HepG2 (cell line): ENCODE data around the gene PRSS3. TPM values are rescaled to one million over a fixed set of nuclear protein-coding genes. Genes with fewer than 3 reads are reported as not detected.

Experiments used
- SAP130 ChIP-seq: IDR thresholded peaks from 2 replicates; pipeline ENCODE4 v1.6.1; 2016; ENCODE audit warnings: low read depth
- SMC3 ChIP-seq: IDR thresholded peaks from 2 replicates; pipeline ENCODE4 v1.6.1; 2011; ENCODE audit warnings: low read length, improper control_type of control experiment
- ZBTB20 ChIP-seq: sonication (generic); formaldehyde crosslinking; IDR thresholded peaks from 2 replicates; pipeline ENCODE4 v1.8.1; 2023; ENCODE audit warnings: missing genetic modification reagents, low read depth, mild to moderate bottlenecking, borderline replicate concordance
- ZBTB38 ChIP-seq: sonication (generic); formaldehyde crosslinking; IDR thresholded peaks from 2 replicates; pipeline ENCODE4 v1.5.1; 2020; ENCODE audit warnings: mild to moderate bottlenecking, missing genetic modification reagents
- polyA plus RNA-seq, 8 experiments: library from polyadenylated mRNA; depleted of rRNA in 3 of 8; stranded (reverse) in 7 of 8; unstranded in 1 of 8; fragments of >200 nt; fragmentation: Illumina TruSeq in 4 of 8; extraction: Trizol in 4 of 8; gene quantifications; 2 replicates each; pipeline versions ENCODE4 v1.2.1 to v1.2.3, GENCODE V29; 2011 to 2016; ENCODE audit warnings: low read depth in 4 of 8, missing spikeins in 1 of 8, mixed read lengths in 1 of 8; ENCODE audit not compliant: insufficient read depth in 1 of 8
- total RNA-seq, 5 experiments: library from RNA; depleted of rRNA; stranded (reverse); fragments of >200 nt; fragmentation: Illumina TruSeq; extraction: Trizol; gene quantifications; 2 replicates each; pipeline ENCODE4 v1.2.3, GENCODE V29; 2016; ENCODE audit warnings: low read depth in 1 of 5
- TF ChIP-seq, protein P1 (sequence below): sonication (generic); formaldehyde crosslinking; IDR thresholded peaks from 2 replicates; pipeline ENCODE4 v1.5.0; 2020; ENCODE audit warnings: mild to moderate bottlenecking, missing genetic modification reagents, moderate library complexity
- TF ChIP-seq, protein P2 (sequence below): sonication (generic); formaldehyde crosslinking; IDR thresholded peaks from 2 replicates; pipeline ENCODE4 v1.4.0; 2020; ENCODE audit warnings: missing genetic modification reagents
- TF ChIP-seq, protein P3 (sequence below), 2 experiments: sonication (generic) in 1 of 2; formaldehyde crosslinking in 1 of 2; IDR thresholded peaks; 2 replicates each; pipeline versions ENCODE4 v1.4.0 to v1.6.1; 2018 to 2020; ENCODE audit warnings: missing genetic modification reagents in 2 of 2, borderline replicate concordance in 1 of 2, low read depth in 1 of 2, mild to moderate bottlenecking in 1 of 2, missing biosample characterization in 1 of 2
- TF ChIP-seq, protein P4 (sequence below): sonication (generic); formaldehyde crosslinking; IDR thresholded peaks from 2 replicates; pipeline ENCODE4 v1.5.1; 2020; ENCODE audit warnings: mild to moderate bottlenecking, moderate library complexity, missing genetic modification reagents

PRSS3 gene
- total and polyA plus RNA-seq, 2 of the 13 experiments (the other 11 are each of a cell fraction or from before 2014, with no cell fraction given): not detected

DNA sequence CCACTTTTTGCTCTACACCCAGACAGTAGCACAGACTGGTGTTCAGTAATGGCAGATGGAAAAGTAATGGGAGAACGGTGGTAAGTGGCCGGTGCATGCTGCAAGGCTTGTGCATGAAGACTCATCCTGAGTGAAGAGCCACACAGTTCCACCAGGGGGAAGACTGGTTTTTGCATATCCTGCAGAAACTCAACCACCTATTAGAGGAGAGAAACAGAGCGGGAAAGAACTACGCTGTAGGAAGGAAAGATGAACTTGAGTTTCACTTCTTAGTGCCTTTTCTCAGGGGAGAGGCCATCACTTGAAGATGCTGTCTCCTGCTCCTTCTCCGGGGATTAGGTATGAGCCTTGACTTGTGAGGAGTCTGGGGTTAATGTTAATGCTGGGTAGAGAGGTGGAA lies 9.4 kb upstream of the PRSS3 start (continued):
- TF ChIP-seq ZBTB20 (CRISPR knock-in tag) (no peak), SMC3 (peak; percentile 73), ZBTB38 (CRISPR knock-in tag) (no peak), SAP130 (CRISPR knock-in tag) (peak; percentile 31; the same call in 1 of the 2 replicates)
- TF ChIP-seq, protein P1, sequence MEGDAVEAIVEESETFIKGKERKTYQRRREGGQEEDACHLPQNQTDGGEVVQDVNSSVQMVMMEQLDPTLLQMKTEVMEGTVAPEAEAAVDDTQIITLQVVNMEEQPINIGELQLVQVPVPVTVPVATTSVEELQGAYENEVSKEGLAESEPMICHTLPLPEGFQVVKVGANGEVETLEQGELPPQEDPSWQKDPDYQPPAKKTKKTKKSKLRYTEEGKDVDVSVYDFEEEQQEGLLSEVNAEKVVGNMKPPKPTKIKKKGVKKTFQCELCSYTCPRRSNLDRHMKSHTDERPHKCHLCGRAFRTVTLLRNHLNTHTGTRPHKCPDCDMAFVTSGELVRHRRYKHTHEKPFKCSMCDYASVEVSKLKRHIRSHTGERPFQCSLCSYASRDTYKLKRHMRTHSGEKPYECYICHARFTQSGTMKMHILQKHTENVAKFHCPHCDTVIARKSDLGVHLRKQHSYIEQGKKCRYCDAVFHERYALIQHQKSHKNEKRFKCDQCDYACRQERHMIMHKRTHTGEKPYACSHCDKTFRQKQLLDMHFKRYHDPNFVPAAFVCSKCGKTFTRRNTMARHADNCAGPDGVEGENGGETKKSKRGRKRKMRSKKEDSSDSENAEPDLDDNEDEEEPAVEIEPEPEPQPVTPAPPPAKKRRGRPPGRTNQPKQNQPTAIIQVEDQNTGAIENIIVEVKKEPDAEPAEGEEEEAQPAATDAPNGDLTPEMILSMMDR (CRISPR knock-in tag): peak; percentile 79
- TF ChIP-seq, protein P2, sequence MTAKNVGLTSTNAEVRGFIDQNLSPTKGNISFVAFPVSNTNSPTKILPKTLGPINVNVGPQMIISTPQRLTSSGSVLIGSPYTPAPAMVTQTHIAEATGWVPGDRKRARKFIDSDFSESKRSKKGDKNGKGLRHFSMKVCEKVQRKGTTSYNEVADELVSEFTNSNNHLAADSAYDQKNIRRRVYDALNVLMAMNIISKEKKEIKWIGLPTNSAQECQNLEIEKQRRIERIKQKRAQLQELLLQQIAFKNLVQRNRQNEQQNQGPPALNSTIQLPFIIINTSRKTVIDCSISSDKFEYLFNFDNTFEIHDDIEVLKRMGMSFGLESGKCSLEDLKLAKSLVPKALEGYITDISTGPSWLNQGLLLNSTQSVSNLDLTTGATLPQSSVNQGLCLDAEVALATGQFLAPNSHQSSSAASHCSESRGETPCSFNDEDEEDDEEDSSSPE: peak; percentile 44; the same call in 1 of the 2 replicates
- TF ChIP-seq, protein P3, sequence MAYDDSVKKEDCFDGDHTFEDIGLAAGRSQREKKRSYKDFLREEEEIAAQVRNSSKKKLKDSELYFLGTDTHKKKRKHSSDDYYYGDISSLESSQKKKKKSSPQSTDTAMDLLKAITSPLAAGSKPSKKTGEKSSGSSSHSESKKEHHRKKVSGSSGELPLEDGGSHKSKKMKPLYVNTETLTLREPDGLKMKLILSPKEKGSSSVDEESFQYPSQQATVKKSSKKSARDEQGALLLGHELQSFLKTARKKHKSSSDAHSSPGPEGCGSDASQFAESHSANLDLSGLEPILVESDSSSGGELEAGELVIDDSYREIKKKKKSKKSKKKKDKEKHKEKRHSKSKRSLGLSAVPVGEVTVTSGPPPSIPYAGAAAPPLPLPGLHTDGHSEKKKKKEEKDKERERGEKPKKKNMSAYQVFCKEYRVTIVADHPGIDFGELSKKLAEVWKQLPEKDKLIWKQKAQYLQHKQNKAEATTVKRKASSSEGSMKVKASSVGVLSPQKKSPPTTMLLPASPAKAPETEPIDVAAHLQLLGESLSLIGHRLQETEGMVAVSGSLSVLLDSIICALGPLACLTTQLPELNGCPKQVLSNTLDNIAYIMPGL (CRISPR knock-in tag; IDR thresholded peaks at IDR 0.05; ENCODE audit: borderline replicate concordance in 1 of 2, low read depth in 1 of 2): 0 out of 4 replicates have a peak, but pooled peaks of 1 of the 2 experiments have one; percentile 24
- TF ChIP-seq, protein P4, sequence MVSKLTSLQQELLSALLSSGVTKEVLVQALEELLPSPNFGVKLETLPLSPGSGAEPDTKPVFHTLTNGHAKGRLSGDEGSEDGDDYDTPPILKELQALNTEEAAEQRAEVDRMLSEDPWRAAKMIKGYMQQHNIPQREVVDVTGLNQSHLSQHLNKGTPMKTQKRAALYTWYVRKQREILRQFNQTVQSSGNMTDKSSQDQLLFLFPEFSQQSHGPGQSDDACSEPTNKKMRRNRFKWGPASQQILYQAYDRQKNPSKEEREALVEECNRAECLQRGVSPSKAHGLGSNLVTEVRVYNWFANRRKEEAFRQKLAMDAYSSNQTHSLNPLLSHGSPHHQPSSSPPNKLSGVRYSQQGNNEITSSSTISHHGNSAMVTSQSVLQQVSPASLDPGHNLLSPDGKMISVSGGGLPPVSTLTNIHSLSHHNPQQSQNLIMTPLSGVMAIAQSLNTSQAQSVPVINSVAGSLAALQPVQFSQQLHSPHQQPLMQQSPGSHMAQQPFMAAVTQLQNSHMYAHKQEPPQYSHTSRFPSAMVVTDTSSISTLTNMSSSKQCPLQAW: peak; percentile 36; the same call in 1 of the 2 replicates
